Endothelial cell of hepatic sinusoid (primary cell): Measurements from ENCODE around the gene CCL22.
"Not testable (repeated sequence)": the region's sequence is repeated elsewhere in the genome, so short reads cannot be mapped to it uniquely, and the experiment has no call there.

ENCODE experiments used
- in situ Hi-C: cut with HindIII; loops from 2 replicates; pipeline ENCODE4 v1.10.0; 2017; ENCODE audit warnings: low sequenced_read_pairs

Gene CCL22

GRCh38 chr16:57358527-57359095 lies at the start of gene CCL22:
TSS of gene CCL22 (plus strand) at chr16:57358783. CDS start at chr16:57358817, 34 bp downstream.
- in situ Hi-C loops: no loop called here

GRCh38 chr16:57310801-57311200 lies 47.8 kb upstream of the CCL22 start:
- in situ Hi-C loops: no loop called here

- in situ Hi-C loops: no loop called here
Measured at GRCh38 chr16:57313509-57313908, 45.1 kb upstream of the CCL22 start.

GRCh38 chr16:57314161-57314785 lies 44.3 kb upstream of the CCL22 start:
- in situ Hi-C loops: no loop called here

- in situ Hi-C loops: no loop called here
Measured at GRCh38 chr16:57315416-57315815, 43.2 kb upstream of the CCL22 start.

- in situ Hi-C loops: no loop called here
Measured at GRCh38 chr16:57316390-57317017, 42.1 kb upstream of the CCL22 start.

- in situ Hi-C loops: no loop called here
Measured at GRCh38 chr16:57318240-57318970, 40.2 kb upstream of the CCL22 start.

- in situ Hi-C loops: no loop called here
Measured at GRCh38 chr16:57319646-57320045, 38.9 kb upstream of the CCL22 start.

GRCh38 chr16:57324749-57325148 lies 33.8 kb upstream of the CCL22 start:
- in situ Hi-C loops: no loop called here

- in situ Hi-C loops: no loop called here
Measured at GRCh38 chr16:57325458-57325857, 33.1 kb upstream of the CCL22 start.

GRCh38 chr16:57329718-57330327 lies 28.8 kb upstream of the CCL22 start:
- in situ Hi-C loops: no loop called here

- in situ Hi-C loops: no loop called here
Measured at GRCh38 chr16:57331355-57331754, 27.2 kb upstream of the CCL22 start.

- in situ Hi-C loops: no loop called here
Measured at GRCh38 chr16:57333402-57333801, 25.2 kb upstream of the CCL22 start.

GRCh38 chr16:57335366-57335765 lies 23.2 kb upstream of the CCL22 start:
- in situ Hi-C loops: no loop called here

- in situ Hi-C loops: no loop called here
Measured at GRCh38 chr16:57341062-57341440, 17.5 kb upstream of the CCL22 start.

GRCh38 chr16:57341441-57342303 lies 16.9 kb upstream of the CCL22 start:
- in situ Hi-C loops: no loop called here

- in situ Hi-C loops: not testable (repeated sequence)
Measured at GRCh38 chr16:57342606-57343005, 16.0 kb upstream of the CCL22 start.

GRCh38 chr16:57343221-57343620 lies 15.4 kb upstream of the CCL22 start:
- in situ Hi-C loops: no loop called here

- in situ Hi-C loops: not testable (repeated sequence)
Measured at GRCh38 chr16:57344094-57344493, 14.5 kb upstream of the CCL22 start.

- in situ Hi-C loops: loop anchor here (5.0 kb wide), 1 partner anchor 47 kb away; no protein-coding TSS in a partner anchor
Measured at GRCh38 chr16:57345021-57345420, 13.6 kb upstream of the CCL22 start.
